ENCODE results near the gene RUFY1. TPM values are rescaled to one million over a fixed set of nuclear protein-coding genes. Genes with fewer than 3 reads are reported as not detected.

The RUFY1 gene
- total and polyA plus RNA-seq, 10 of the 15 experiments (the other 5 are each of a cell fraction or from before 2014, with no cell fraction given): 5.7 to 36.3 (median 24.5) TPM

- TF ChIP-seq REST (IDR thresholded peaks at IDR 0.05; ENCODE audit: low read depth, low read length): no peak
- no peak for TF ChIP-seq USF1 (IDR thresholded peaks at IDR 0.05; ENCODE audit: borderline replicate concordance, extremely low read length, insufficient read depth, low read depth, low read length)
- no peak for TF ChIP-seq HSF1 (IDR thresholded peaks at IDR 0.05; ENCODE audit: low read depth, low read length)
These were observed 37.8 kb downstream of the RUFY1 start (continued) for GRCh38 chr5:179588166-179588565.

GRCh38 chr5:179595916-179596315 lies 45.6 kb downstream of the RUFY1 start:
- Histone ChIP-seq H2AFZ (ENCODE audit: control insufficient read depth, low read depth, low read length) (no peak overlapping the region), H3K4me2 (ENCODE audit: control insufficient read depth, insufficient read depth) (no peak overlapping the region), H3K9ac (ENCODE audit: control insufficient read depth, insufficient read depth, low read length) (no peak overlapping the region), H3K4me1 (ENCODE audit: control insufficient read depth, insufficient read depth, low read length) (no peaks in the 10 kb centered on the region), H3K27ac (ENCODE audit: control insufficient read depth, insufficient read depth) (no peak overlapping the region), H3K36me3 (ENCODE audit: control insufficient read depth in 2 of 2, insufficient read depth in 2 of 2, low read length in 1 of 2) (peaks cover 6 to 15% of the 10 kb centered on the region in 2 experiments), H4K20me1 (ENCODE audit: control insufficient read depth, insufficient read depth) (no peaks in the 10 kb centered on the region), H3K27me3 (replicated peaks in 1 of 2; ENCODE audit: control insufficient read depth in 2 of 2, insufficient read depth in 2 of 2, low read length in 1 of 2) (no peaks in the 10 kb centered on the region), H3K4me3 (no peak overlapping the region), H3K9me3 (replicated peaks; ENCODE audit: control insufficient read depth, insufficient read depth, low read length) (no peaks in the 10 kb centered on the region), H3K79me2 (ENCODE audit: control insufficient read depth, insufficient read depth, low read length) (no peaks in the 10 kb centered on the region)
- TF ChIP-seq FOS (IDR thresholded peaks at IDR 0.05; ENCODE audit: borderline replicate concordance, extremely low read depth, insufficient read length): no peak
- intact Hi-C loops (cut with micrococcal nuclease; ENCODE audit: unreplicated experiment): no loop called here
- 85% methylated on average over 6 of the region's 6 CpGs for WGBS (ENCODE audit: insufficient coverage, insufficient replicate concordance, low lambda C conversion rate, missing lambda C conversion rate)
- no TSS peak for BruUV-seq (replicated peaks)
- ChIA-PET POLR2A (no interaction called here), CTCF (no interaction called here), RAD21 (ENCODE audit: unreplicated experiment) (no interaction called here), SMC1A (ENCODE audit: uncharacterized antibody, unreplicated experiment) (no interaction called here)
- no peak for ATAC-seq
- no peak for DNase-seq (ENCODE audit: low read depth, low spot score)
- no peak for FAIRE-seq
- in situ Hi-C loops (cut with MboI): no loop called here

Data from GM12878 (cell line).